A549 (cell line): ENCODE measurements around the gene ELFN1.

Experiments used
- BHLHE40 ChIP-seq: IDR thresholded peaks from 2 replicates; pipeline ENCODE4 v1.6.1; 2012; ENCODE audit warnings: low read depth, low read length, inconsistent platforms
- CEBPB ChIP-seq, 2 experiments: fragments of >200 bp in 1 of 2; sonication (Bioruptor Twin) in 1 of 2; formaldehyde crosslinking in 1 of 2; IDR thresholded peaks; 2 replicates each; pipeline ENCODE4 v1.6.1; 2012 to 2016
- CHD2 ChIP-seq: fragments of 150-350 bp; IDR thresholded peaks from 2 replicates; pipeline ENCODE4 v1.6.1; 2014; ENCODE audit warnings: low read length; ENCODE audit not compliant: partially characterized antibody
- EP300 ChIP-seq, 2 experiments: fragments of >200 bp; sonication (Bioruptor Twin); formaldehyde crosslinking; IDR thresholded peaks; 2 replicates in 1 of 2; 3 replicates in 1 of 2; pipeline ENCODE4 v1.6.1; 2016 to 2017
- FOXS1 ChIP-seq: fragments of 250-450 bp; sonication (Bioruptor Pico); IDR thresholded peaks from 2 replicates; pipeline ENCODE4 v1.5.0; 2020; ENCODE audit warnings: mild to moderate bottlenecking, moderate library complexity
- KDM1A ChIP-seq: fragments of 200-600 bp; sonication (generic); IDR thresholded peaks from 2 replicates; pipeline ENCODE4 v1.6.1; 2016; ENCODE audit warnings: low read depth, mild to moderate bottlenecking
- POLR2A ChIP-seq: IDR thresholded peaks from 2 replicates; pipeline ENCODE4 v1.6.1; 2012; ENCODE audit warnings: mild to moderate bottlenecking, low read length
- TF ChIP-seq, protein P1 (sequence below): fragments of >200 bp; sonication (Bioruptor Twin); formaldehyde crosslinking; IDR thresholded peaks from 3 replicates; pipeline ENCODE4 v1.5.1; 2016
- TF ChIP-seq, protein P2 (sequence below): fragments of >200 bp; sonication (Bioruptor Twin); formaldehyde crosslinking; IDR thresholded peaks from 3 replicates; pipeline ENCODE4 v1.6.1; 2016
- TF ChIP-seq, protein P3 (sequence below): IDR thresholded peaks from 2 replicates; pipeline ENCODE4 v1.6.1; 2012

DNA sequence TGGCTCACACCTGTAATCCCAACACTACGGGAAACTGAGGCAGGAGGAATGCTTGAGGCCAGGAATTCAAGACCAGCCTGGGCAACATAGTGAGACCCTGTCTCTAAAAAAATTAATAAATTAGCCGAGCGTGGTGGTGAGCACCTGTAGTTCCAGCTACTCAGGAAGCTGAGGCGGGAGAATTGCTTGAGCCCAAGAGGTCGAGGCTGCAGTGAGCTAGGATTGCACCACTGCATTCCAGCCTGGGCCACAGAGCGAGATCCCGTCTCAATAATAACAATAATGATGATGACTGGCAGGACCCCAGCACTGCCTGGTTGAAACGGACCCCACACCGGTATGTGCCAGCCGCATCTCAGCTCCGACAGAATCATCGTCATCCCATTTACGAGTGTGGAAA lies 93.0 kb downstream of the ELFN1 start:
- no peak for TF ChIP-seq CHD2
- no peak for TF ChIP-seq KDM1A
- TF ChIP-seq, protein P1, sequence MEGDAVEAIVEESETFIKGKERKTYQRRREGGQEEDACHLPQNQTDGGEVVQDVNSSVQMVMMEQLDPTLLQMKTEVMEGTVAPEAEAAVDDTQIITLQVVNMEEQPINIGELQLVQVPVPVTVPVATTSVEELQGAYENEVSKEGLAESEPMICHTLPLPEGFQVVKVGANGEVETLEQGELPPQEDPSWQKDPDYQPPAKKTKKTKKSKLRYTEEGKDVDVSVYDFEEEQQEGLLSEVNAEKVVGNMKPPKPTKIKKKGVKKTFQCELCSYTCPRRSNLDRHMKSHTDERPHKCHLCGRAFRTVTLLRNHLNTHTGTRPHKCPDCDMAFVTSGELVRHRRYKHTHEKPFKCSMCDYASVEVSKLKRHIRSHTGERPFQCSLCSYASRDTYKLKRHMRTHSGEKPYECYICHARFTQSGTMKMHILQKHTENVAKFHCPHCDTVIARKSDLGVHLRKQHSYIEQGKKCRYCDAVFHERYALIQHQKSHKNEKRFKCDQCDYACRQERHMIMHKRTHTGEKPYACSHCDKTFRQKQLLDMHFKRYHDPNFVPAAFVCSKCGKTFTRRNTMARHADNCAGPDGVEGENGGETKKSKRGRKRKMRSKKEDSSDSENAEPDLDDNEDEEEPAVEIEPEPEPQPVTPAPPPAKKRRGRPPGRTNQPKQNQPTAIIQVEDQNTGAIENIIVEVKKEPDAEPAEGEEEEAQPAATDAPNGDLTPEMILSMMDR: no peak
- TF ChIP-seq, protein P2, sequence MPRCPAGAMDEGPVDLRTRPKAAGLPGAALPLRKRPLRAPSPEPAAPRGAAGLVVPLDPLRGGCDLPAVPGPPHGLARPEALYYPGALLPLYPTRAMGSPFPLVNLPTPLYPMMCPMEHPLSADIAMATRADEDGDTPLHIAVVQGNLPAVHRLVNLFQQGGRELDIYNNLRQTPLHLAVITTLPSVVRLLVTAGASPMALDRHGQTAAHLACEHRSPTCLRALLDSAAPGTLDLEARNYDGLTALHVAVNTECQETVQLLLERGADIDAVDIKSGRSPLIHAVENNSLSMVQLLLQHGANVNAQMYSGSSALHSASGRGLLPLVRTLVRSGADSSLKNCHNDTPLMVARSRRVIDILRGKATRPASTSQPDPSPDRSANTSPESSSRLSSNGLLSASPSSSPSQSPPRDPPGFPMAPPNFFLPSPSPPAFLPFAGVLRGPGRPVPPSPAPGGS: no peak
- no peak for TF ChIP-seq CEBPB (IDR thresholded peaks at IDR 0.05)
- TF ChIP-seq POLR2A: no peak
- no peak for TF ChIP-seq FOXS1 (CRISPR knock-in tag)
- no peak for TF ChIP-seq BHLHE40
- no peak for TF ChIP-seq EP300 (IDR thresholded peaks at IDR 0.05)
- TF ChIP-seq, protein P3, sequence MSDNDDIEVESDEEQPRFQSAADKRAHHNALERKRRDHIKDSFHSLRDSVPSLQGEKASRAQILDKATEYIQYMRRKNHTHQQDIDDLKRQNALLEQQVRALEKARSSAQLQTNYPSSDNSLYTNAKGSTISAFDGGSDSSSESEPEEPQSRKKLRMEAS: no peak
